ENCODE measurements around the gene CLHC1. TPM values are rescaled to one million over a fixed set of nuclear protein-coding genes. Genes with fewer than 3 reads are reported as not detected.

CLHC1 gene
- total and polyA plus RNA-seq, 2 of the 8 experiments (the other 6 are each of a cell fraction or from before 2014, with no cell fraction given): 2.6 to 10.8 TPM

DNA sequence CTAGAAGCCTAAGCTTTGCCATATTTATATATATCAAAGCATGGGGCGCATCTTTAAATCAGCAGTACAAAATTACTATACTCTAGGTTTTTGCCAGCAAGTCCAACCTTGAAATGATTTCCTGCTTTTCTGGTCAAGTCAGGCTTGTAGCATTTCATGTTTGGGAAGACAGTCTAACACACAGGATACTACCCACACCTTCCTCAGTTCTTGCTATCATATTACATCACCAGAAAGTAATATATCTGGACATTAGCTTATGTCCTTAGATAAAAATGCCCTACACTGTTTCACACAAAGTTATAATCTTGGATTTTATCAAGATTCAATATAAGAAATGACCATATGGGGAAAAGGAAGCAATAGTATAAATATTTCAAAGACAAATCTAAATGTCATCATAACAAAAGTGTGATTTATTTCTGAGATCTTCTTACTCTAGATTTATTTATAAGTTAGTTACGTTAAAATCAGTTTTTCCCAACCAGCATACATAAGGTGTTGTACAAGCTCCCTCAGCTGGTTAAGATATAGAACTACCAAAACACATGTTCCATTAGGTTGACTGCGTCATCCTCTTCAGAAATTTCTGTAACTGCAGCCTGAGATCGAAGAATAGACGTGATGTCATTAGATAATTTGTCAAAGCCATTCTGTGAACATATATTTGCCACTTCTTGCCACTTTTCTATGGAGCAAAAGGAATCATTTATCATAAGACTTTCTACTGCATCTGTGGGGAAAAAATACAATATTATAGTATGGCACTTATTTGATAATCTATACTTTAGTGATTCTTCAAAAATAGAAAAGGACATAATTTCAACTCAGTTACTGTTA is 56.6 kb downstream of the CLHC1 start:
- Histone ChIP-seq H3K4me1 (replicated peaks in 1 of 4; ENCODE audit: control insufficient read depth in 3 of 4, insufficient read depth in 4 of 4, low read length in 3 of 4) (peaks cover 0 to 2% (median 1%) of the 10 kb centered on the region in 4 experiments; a peak in 2 of 7 replicates), H4K8ac (ENCODE audit: extremely low read depth, insufficient read depth, low read length) (no peak overlapping the region), H3K79me2 (ENCODE audit: control insufficient read depth in 1 of 2, insufficient read depth in 2 of 2, low read length in 2 of 2) (no peaks in the 10 kb centered on the region), H4K91ac (replicated peaks; ENCODE audit: insufficient read length, low read length) (no peak overlapping the region), H4K20me1 (replicated peaks in 1 of 2; ENCODE audit: control insufficient read depth in 1 of 2, insufficient read depth in 2 of 2, low read length in 2 of 2) (no peaks in the 10 kb centered on the region), H3K18ac (ENCODE audit: extremely low read depth, low read length) (no peak overlapping the region), H2BK5ac (ENCODE audit: low read depth, low read length) (no peak overlapping the region), H2AFZ (ENCODE audit: low read length) (no peak overlapping the region), H3K23ac (ENCODE audit: insufficient read length) (no peak overlapping the region), H3K27ac (ENCODE audit: low read depth, low read length) (no peak overlapping the region), H3K14ac (ENCODE audit: insufficient read length) (no peak overlapping the region), H2BK20ac (ENCODE audit: low read length) (no peak overlapping the region), H3K27me3 (replicated peaks in 1 of 4; ENCODE audit: control insufficient read depth in 3 of 4, extremely low read depth in 1 of 4, insufficient read depth in 3 of 4, low read length in 3 of 4) (peaks cover 0 to 1% (median 0%) of the 10 kb centered on the region in 4 experiments; a peak in 1 of 7 replicates), H3K56ac (replicated peaks; ENCODE audit: insufficient read length, low read depth, low read length) (no peak overlapping the region), H3K4ac (replicated peaks; ENCODE audit: insufficient read length, low read depth, low read length) (no peak overlapping the region), H2AK5ac (ENCODE audit: low read depth, low read length) (no peak overlapping the region), H3K36me3 (ENCODE audit: control insufficient read depth in 2 of 4, insufficient read depth in 4 of 4, low read length in 3 of 4) (no peaks in the 10 kb centered on the region), H2BK15ac (ENCODE audit: low read length) (no peak overlapping the region), H3K4me3 (ENCODE audit: extremely low read depth in 1 of 4, insufficient read depth in 2 of 4, low read depth in 3 of 4, low read length in 4 of 4) (no peak overlapping the region), H2BK120ac (replicated peaks; ENCODE audit: low read depth, low read length) (no peak overlapping the region), H3K4me2 (ENCODE audit: insufficient read depth in 1 of 2, low read depth in 2 of 2, low read length in 2 of 2) (no peak overlapping the region), H3K9ac (replicated peaks in 1 of 4; ENCODE audit: extremely low read depth in 1 of 4, low read depth in 3 of 4, low read length in 3 of 4) (no peak overlapping the region), H4K5ac (ENCODE audit: insufficient read length, low read depth, low read length) (no peak overlapping the region), H3K9me3 (ENCODE audit: insufficient read depth in 2 of 2, low read depth in 1 of 2, low read length in 1 of 2) (no peaks in the 10 kb centered on the region), H2BK12ac (ENCODE audit: low read depth, low read length) (no peak overlapping the region), H3K79me1 (ENCODE audit: low read depth, low read length) (no peaks in the 10 kb centered on the region), H3K23me2 (ENCODE audit: low read depth, low read length) (no peaks in the 10 kb centered on the region)
- FAIRE-seq (peak; percentile 78), DNase-seq (ENCODE audit: low read depth in 1 of 2, low spot score in 2 of 2) (no peak)
- POLR2A ChIA-PET (ENCODE audit: partially characterized antibody): interaction anchor here (1.2 kb wide), 1 partner anchor 21 kb away, joined by 3 read pairs; no protein-coding TSS in a partner anchor
- TF ChIP-seq TAF1 (IDR thresholded peaks at IDR 0.05; ENCODE audit: low read depth, low read length): no peak
- no peak for TF ChIP-seq KDM5A (IDR thresholded peaks at IDR 0.05; ENCODE audit: low read length)
- TF ChIP-seq TEAD4 (IDR thresholded peaks at IDR 0.05; ENCODE audit: low read depth, low read length): no peak
- TF ChIP-seq JUND (IDR thresholded peaks at IDR 0.05; ENCODE audit: low read length): no peak
- TF ChIP-seq ASH2L (IDR thresholded peaks at IDR 0.05; ENCODE audit: low read length): no peak
- TF ChIP-seq, protein P1, sequence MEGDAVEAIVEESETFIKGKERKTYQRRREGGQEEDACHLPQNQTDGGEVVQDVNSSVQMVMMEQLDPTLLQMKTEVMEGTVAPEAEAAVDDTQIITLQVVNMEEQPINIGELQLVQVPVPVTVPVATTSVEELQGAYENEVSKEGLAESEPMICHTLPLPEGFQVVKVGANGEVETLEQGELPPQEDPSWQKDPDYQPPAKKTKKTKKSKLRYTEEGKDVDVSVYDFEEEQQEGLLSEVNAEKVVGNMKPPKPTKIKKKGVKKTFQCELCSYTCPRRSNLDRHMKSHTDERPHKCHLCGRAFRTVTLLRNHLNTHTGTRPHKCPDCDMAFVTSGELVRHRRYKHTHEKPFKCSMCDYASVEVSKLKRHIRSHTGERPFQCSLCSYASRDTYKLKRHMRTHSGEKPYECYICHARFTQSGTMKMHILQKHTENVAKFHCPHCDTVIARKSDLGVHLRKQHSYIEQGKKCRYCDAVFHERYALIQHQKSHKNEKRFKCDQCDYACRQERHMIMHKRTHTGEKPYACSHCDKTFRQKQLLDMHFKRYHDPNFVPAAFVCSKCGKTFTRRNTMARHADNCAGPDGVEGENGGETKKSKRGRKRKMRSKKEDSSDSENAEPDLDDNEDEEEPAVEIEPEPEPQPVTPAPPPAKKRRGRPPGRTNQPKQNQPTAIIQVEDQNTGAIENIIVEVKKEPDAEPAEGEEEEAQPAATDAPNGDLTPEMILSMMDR (IDR thresholded peaks at IDR 0.05; ENCODE audit: control extremely low read depth in 1 of 3, insufficient read depth in 1 of 3, low read depth in 1 of 3, low read length in 3 of 3): peak in 2 of 3 experiments; percentile 39 to 58; a peak in 2 of 4 replicates
- no peak for TF ChIP-seq SP2 (IDR thresholded peaks at IDR 0.05; ENCODE audit: low read length)
- TF ChIP-seq BACH1 (IDR thresholded peaks at IDR 0.05; ENCODE audit: low read length): no peak
- no peak for TF ChIP-seq CHD1 (IDR thresholded peaks at IDR 0.05; ENCODE audit: low read depth, low read length)
- peak; percentile 81 to 86 for TF ChIP-seq RAD21 (IDR thresholded peaks at IDR 0.05 in 1 of 2, conservative IDR thresholded peaks at IDR 0.05 in 1 of 2; ENCODE audit: low read depth in 2 of 2, low read length in 2 of 2)
- CTCF ChIA-PET (ENCODE audit: partially characterized antibody): interaction anchor here (0.6 to 3.3 kb wide), 38 partner anchors 8 to 1008 kb away, joined by 3 to 31 read pairs (median 3); partner anchors contain the start of gene RTN4
- 89% methylated on average over 5 of the region's 5 CpGs; no CpG with 5 or more reads in 1 of the 2 experiments for WGBS, 2 experiments (ENCODE audit: extremely low coverage in 1 of 2, insufficient coverage in 1 of 2, insufficient read length in 1 of 2, insufficient replicate concordance in 2 of 2, low coverage in 1 of 2, low lambda C conversion rate in 2 of 2, missing lambda C conversion rate in 1 of 2)
